GM20000 (cell line): ENCODE results near the gene XPNPEP2.

Source experiments
- DNase-seq: peaks from one replicate; pipeline ENCODE4 v3.0.0; 2012; ENCODE audit warnings: low spot score
- CTCF ChIP-seq: IDR thresholded peaks from 2 replicates; pipeline ENCODE4 v1.5.1; 2012; ENCODE audit warnings: mild to moderate bottlenecking, control low read depth; ENCODE audit errors: extremely low read depth, missing control alignments

The XPNPEP2 gene

GRCh38 chrX:129791961-129792570 lies 53.3 kb downstream of the XPNPEP2 start:
- DNase-seq, result no peak
- no peak for TF ChIP-seq CTCF

DNA sequence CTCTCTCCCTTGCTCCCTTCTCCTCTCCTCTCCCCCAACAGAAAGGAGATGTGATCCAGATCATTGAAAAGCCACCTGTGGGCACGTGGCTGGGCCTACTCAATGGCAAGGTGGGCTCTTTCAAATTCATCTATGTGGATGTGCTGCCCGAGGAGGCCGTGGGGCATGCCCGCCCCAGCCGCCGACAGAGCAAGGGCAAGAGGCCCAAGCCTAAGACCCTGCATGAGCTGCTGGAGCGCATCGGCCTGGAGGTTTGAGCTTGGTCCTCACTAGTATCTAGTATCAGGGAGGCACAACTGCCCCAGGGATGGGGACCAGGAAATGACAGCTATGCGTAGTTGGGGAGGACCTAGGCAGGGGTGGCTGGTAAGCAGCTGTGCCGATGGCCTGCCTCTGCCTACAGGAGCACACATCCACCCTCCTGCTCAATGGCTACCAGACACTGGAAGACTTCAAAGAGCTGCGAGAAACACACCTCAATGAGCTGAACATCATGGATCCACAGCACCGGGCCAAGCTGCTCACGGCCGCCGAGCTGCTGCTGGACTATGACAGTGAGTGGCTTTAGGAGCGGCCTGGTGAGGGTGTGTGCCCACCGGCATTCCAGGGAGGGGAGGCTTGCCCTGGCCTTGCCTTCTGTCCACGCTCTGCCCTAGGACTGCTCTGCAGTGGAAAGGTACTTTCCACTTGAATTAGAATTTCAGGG lies 54.0 kb downstream of the XPNPEP2 start:
- TF ChIP-seq CTCF, result no peak
- DNase-seq, result no peak

GRCh38 chrX:129793604-129794191 lies 54.9 kb downstream of the XPNPEP2 start:
- DNase-seq, result no peak
- TF ChIP-seq CTCF, result no peak

- TF ChIP-seq CTCF, result no peak
- DNase-seq, result no peak
Observed at GRCh38 chrX:129795584-129795983, 56.8 kb downstream of the XPNPEP2 start.

DNA sequence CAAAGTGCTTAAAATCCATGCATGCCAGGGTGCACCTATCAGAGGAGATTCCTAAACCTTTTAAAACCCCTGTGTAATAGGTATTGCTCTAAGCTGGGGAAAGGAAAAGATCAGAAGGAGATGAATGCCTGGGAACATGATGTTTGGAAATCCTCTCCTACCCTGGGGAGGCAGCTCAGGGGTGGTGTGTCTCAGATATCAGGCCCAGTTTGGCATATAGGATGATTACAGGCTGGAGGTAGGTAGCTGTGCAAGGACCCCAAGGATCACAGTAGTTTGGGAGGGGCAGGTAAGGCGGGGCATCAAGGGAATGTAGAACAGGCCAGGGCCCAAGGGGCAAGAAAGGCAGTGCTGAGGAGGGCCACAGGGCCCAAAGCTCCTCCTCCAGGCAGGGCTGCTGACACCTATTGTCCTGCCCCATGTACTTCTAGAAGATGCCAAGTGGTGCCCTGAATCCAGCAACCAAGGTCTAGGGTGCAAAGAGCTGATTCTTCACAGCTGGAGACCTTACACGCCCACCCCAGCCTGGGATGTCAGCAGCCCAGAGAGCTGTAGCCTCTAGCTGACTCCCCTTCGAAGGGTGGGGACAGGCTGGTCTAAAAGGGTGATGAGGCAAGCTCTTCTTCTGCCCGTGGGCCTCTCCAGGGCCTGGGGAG lies 58.6 kb downstream of the XPNPEP2 start:
- no peak for TF ChIP-seq CTCF
- no peak for DNase-seq

DNA sequence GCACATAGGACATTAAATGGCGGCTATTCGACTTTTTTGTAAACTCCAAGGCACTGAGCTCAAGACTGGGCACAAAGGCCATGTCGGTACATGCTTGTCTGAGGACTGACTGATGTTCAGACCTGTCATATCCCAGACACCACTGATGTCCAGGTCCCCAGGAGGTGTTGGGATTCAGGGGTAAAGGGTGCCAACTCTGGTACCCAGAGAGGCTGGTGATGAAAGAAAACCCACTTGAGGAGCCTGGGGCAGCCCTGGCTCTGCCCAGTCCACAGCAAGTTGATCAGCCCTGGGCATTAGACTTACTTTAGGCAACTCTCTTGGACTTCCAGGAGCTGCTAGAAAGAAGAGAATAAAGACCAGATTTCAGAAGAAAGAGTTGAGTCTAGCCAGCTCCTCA lies 59.7 kb downstream of the XPNPEP2 start:
- no peak for DNase-seq
- TF ChIP-seq CTCF, result no peak

- DNase-seq, result no peak
- no peak for TF ChIP-seq CTCF
Observed at GRCh38 chrX:129798888-129799287, 60.1 kb downstream of the XPNPEP2 start.
